B cell (primary cell): Measurements from ENCODE around the gene RTL5.

Source experiments
- EZH2 ChIP-seq: IDR thresholded peaks from 2 replicates; pipeline ENCODE4 v1.6.1; 2012; ENCODE audit warnings: borderline replicate concordance, low read depth, mild to moderate bottlenecking, moderate library complexity, low read length; ENCODE audit not compliant: insufficient read depth, poor library complexity, severe bottlenecking
- TF ChIP-seq, protein P1 (sequence below): fragments of 200-600 bp; IDR thresholded peaks from one replicate; pipeline ENCODE4 v1.8.0; 2022; ENCODE audit warnings: antibody characterized with exemption, mild to moderate bottlenecking

DNA sequence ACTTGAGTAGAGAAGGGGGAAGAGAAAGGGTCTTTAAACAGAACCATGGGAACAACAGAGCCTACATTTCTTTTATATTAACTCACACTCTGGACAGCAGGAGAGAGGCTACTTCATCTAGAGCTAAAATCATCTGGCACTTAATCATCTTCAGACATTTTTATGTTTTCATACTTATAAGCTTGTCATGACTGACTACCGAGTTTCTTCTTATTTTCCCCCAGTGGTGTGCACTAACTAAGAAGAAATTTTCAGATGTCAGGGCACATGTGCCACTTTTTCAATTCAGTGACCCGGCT lies 11.8 kb upstream of the RTL5 start:
- TF ChIP-seq, protein P1, sequence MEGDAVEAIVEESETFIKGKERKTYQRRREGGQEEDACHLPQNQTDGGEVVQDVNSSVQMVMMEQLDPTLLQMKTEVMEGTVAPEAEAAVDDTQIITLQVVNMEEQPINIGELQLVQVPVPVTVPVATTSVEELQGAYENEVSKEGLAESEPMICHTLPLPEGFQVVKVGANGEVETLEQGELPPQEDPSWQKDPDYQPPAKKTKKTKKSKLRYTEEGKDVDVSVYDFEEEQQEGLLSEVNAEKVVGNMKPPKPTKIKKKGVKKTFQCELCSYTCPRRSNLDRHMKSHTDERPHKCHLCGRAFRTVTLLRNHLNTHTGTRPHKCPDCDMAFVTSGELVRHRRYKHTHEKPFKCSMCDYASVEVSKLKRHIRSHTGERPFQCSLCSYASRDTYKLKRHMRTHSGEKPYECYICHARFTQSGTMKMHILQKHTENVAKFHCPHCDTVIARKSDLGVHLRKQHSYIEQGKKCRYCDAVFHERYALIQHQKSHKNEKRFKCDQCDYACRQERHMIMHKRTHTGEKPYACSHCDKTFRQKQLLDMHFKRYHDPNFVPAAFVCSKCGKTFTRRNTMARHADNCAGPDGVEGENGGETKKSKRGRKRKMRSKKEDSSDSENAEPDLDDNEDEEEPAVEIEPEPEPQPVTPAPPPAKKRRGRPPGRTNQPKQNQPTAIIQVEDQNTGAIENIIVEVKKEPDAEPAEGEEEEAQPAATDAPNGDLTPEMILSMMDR, result no peak
- TF ChIP-seq EZH2, result no peak
